Renal pelvis (tissue), 4 donors: Measurements from ENCODE around the gene PCLO. TPM values are rescaled to one million over a fixed set of nuclear protein-coding genes. Genes with fewer than 3 reads are reported as not detected.
"Not testable (repeated sequence)": the region's sequence is repeated elsewhere in the genome, so short reads cannot be mapped to it uniquely, and the experiment has no call there.

Experiments
- DNase-seq: peaks from one replicate; pipeline ENCODE4 v3.0.0-alpha.2; 2013
- polyA plus RNA-seq, 3 donors: library from polyadenylated mRNA; unstranded; fragments of 120-200 nt; gene quantifications; one replicate each; pipeline ENCODE4 v1.2.1, GENCODE V29; 2013; ENCODE audit not compliant: insufficient read length in 3 of 3

Gene PCLO
- polyA plus RNA-seq, 3 donors: 9.7 to 11.0 (median 9.9) TPM

DNA sequence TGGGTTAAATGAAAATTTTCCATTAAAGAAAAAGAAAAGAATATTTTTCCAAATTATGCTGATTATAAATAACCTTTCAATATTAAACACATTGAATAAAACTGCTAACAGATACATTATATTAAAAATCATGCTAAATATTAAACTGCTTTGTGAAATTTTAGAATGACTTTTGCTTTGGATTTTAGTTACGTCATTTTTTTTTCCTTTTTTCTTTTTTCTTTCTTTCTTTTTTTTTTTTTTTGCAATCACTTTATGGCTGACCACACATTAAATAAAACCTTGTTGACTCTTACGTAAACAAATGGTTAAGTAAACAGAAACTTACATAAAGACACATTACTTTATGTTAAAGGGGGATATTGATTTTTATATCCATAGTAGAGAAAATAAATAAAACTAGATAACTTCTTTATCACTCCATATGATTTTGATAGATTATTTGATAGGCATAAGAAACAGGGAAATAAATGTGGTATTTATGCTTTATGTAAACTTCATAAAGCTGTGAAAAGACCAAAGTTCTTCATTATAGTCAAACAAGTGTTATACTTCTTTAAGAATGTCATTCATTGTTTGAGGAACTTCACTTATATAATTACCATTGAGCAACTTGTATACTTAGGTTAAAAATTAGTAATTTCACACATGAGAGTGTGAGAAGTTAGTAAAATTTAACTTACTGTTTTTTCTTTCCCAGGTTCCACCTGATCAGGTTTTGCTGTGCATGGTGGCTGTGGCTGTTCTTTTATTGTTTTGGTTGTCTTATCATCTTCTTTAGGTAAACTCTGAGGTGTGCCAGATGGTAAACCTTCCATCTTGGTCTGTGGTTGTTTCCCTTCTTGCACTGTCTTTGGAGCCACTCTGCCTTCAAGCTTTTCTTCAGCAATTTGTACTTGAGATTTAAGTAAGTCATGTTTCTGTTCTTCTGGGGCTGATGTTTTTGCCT lies 197.3 kb downstream of the PCLO start:
- no peak for DNase-seq

- DNase-seq: no peak
These were observed 198.4 kb downstream of the PCLO start for GRCh38 chr7:82964150-82964882.

GRCh38 chr7:82961240-82961639 lies 201.4 kb downstream of the PCLO start:
- no peak for DNase-seq

DNA sequence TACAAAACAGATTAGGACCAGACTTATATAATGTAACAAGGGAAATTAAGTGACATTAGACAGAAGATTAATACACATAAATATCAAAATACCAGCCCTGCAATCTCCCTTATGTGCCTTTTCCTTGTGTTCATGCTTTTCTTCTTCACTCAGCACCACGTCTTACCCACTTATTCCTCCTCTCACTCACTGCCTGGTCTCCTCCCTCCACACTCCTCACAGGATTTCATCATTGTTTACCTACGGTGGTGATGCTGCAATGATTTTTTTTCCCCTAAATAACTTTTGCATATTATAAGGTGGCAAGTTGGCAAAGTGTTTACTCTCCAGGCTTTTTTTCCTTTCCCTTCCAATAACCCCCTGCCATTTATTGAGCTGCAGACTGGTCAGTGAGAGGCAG lies 203.2 kb downstream of the PCLO start:
- DNase-seq: no peak

DNA sequence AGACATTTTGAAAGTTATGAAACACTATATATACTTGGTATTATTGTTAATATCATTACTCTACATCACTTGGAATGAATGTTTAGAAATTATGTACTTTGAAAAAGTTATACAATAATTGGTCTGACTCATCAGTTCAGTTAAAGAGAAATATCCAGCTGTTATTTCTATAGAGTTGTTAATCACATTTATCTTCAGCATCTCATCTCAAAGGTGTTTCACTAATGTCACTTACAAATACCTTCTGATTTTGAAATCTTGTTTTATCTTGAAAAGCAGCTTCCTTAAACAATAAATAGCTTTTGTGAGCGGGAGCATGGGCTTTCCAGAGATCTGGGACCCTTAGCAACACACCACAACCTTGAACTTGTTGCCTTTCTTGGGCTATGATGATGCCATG lies 205.2 kb downstream of the PCLO start:
- DNase-seq: no peak

DNA sequence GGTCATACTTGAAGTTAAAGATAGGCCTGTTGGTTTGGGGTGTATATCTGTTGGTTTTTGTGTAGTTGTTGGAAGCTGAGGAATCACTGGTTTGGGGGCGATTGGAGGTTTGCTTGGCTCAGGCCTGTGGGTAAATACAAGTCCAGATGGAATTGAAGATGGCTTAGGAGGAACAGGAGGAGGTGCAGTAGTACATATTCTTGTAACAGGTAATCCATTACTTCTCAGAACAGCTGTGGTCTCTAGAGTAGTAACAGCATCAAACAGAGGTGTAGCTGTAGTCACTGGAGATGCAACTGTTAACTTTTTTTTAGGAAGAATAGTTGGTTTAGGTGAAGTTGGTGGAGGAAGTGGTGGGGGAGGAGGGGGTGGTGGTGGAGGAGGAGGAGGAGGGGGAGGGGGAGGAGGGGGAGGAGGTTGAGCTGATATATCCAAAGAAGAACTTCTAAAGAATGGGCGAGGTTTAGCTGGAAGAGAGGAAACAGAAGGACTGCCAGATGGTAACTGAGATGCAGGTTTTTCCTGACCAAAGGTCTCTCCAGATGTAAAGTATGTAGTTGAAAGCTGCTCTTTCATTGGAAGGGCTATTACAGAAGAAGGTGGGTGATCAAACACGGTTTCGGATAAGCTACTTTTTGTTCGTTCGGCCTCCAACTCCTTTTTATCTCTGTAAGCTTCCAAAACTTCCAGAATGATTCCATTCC lies 209.2 kb downstream of the PCLO start:
- no peak for DNase-seq

DNA sequence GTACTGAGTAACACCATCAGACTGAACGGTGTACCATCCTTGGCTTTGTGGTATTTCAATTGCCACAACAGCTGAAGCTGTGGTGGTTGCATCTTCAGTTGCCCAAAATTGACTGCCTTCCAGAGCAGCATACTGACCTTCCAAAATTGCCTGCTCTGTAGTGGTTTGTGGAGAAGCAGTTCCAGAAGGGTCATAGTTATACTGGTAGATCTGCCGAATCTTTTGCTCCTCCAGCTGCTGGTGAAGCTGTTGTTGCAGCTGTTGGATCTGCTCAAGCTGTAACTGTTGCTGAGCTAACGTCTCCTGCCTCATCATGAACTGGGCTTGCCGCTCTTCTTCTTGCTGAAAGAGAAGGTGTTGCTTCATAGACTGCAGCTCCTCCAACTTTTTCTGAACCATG lies 212.2 kb downstream of the PCLO start:
- DNase-seq: no peak

DNA sequence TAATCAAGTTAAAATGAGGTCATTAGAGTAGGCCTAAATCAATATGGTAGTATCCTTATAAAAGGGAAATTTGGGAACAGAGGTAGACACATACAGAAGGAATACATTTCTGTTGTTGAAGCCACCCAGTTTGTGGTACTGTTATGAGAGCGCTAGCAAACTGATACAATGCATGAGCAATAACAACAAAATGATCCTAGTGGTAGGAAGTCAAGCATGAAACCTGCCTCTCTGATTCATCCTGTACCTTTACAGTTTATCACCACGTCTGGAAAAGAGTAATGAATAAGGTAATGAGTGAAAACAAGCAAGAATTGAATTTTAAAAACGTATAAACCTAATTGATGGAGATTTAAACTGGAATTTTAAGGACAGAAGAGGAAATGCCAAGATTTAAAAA lies 217.2 kb downstream of the PCLO start:
- DNase-seq: no peak

- DNase-seq: no peak
These were observed 217.6 kb downstream of the PCLO start for GRCh38 chr7:82945056-82945455.

DNA sequence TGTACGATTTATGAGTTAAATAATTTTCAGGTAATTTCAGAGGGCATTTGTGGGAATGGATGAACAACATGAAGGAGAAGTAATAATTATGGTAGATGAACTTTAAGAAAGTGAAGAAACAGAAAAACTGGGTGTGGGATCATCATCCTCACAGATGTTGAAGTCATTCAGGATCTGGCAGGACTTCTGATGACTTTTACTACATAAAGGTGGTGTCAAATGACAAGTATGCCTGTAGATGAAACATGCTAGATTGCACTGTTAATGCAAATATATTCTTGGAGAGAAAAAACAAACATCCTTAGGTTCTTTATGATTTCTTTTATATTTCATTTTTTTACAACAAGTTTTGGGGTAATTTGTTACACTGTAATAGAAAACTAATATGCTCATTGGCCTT lies 230.2 kb downstream of the PCLO start:
- no peak for DNase-seq

DNA sequence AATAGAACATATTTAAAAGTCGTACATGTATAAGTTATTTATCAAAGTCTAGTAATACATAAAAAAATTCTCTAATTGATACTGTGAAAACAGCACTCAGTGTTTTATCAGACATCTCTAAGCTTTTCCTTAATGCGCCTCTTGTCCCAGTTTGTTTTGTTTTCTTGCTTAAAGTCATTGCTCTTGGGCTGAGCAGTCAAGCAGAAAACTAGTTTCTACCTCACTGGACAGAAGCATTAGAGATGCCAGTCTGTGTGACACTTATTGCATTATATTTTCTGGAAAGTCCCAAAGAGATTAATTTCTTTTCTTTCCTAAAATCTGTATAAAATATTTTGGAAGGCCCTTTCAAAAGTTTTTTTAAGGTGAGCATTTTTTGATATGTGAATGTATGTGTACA lies 236.2 kb downstream of the PCLO start:
- peak; percentile 54 for DNase-seq

- no peak for DNase-seq
These were observed 237.4 kb downstream of the PCLO start for GRCh38 chr7:82925331-82925730.

- DNase-seq: no peak
These were observed 256.2 kb downstream of the PCLO start for GRCh38 chr7:82906502-82906901.

- DNase-seq: no peak
These were observed 257.8 kb downstream of the PCLO start for GRCh38 chr7:82904871-82905270.

DNA sequence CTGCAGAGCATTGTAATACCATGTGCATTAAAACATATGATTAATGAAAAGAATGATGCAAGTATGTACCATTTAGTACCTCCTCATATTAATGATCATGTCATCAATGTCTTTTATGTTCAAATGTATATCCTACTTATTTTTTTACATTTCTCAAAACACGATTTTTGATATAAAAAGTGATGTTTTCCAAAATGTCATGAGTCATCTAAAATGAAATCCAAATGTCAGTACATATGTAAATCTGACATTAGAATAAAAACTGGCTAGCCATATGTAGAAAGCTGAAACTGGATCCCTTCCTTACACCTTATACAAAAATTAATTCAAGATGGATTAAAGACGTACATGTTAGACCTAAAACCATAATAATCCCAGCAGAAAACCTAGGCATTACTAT lies 261.6 kb downstream of the PCLO start:
- DNase-seq: not testable (repeated sequence)

GRCh38 chr7:82897500-82897899 lies 265.2 kb downstream of the PCLO start:
- no peak for DNase-seq

DNA sequence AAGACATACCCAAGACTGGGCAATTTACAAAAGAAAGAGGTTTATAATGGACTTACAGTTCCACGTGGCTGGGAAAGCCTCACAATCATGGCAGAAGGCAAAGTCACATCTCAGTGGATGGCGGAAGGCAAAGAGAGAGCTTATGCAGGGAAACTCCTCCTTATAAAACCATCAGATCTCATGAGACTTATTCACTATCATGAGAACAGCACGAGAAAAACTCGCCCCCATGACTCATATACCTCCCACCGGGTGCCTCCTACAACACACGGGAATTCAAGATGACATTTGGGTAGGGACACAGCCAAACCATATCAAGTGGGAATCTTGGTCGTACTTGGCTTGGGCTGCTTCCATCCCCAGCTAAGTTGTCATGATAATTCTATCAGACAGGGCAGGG lies 268.3 kb downstream of the PCLO start:
- not testable (repeated sequence) for DNase-seq

DNA sequence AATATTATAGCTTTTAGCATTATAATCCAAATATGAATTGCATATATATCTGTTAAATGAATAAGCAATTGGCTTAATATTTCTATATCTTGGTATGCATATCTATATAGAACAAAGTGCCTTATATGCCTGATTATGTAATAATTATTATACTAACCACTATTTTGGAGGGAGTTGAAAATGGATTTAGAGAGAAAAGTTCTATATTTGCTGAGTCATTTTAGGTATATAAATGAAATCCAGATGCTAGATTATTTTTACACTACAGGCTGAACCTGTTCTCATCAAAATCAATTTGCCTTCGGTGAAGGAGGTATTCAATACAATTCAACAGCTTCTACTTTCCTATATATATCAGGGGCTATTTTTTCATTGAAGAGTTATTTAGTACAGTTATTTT lies 276.4 kb downstream of the PCLO start:
- no peak for DNase-seq

GRCh38 chr7:82865856-82866255 lies 296.8 kb downstream of the PCLO start:
- DNase-seq: no peak

- DNase-seq: no peak
These were observed 303.4 kb downstream of the PCLO start for GRCh38 chr7:82859106-82859850.

DNA sequence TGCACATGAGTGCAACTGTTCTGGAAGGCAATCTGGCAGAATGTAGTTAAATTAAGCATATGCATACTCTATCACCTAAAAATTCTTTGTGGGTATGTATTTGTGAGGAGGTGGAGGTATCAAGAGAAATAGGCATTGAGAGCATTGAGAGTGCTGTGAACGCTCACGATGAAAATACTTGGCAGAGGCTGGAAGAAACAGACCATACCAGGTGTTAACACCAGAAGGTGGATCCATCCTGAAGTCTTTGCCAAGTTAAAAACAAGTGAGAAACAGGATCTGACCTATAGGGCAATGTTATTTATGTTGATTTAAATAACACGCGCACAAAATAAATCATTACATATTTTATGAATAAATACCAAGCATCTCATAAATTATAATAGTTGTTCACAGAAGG lies 311.6 kb downstream of the PCLO start:
- DNase-seq: no peak

DNA sequence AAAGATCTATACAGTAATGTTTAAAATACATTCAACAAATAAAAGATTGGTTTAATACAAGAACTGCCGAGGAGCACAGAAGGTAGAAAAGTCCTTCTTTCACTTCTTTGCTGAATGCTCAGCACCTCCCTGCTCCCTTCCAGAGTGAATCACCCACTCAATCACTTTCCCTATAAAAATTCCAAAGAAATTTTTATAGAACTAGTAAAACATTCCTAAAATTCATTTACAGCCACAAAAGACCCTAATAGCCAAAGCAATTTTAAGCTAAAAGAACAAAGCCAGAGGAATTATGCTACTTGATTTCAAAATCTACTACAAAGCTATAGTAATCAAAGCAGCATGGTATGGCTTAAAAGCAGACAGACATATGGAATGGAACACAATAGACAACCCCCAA lies 320.9 kb downstream of the PCLO start:
- no peak for DNase-seq
